Panc1 (cell line): ENCODE data around the gene AFF4.

Experiments used
- CTCF ChIP-seq: fragments of 450-650 bp; IDR thresholded peaks from 2 replicates; pipeline ENCODE4 v1.5.1; 2017; ENCODE audit warnings: mild to moderate bottlenecking
- POLR2AphosphoS5 ChIP-seq: IDR thresholded peaks from 2 replicates; pipeline ENCODE4 v1.6.1; 2012; ENCODE audit warnings: mild to moderate bottlenecking, low read depth, low read length, moderate library complexity
- REST ChIP-seq, 2 experiments: IDR thresholded peaks; 2 replicates each; pipeline ENCODE4 v1.6.1; 2011 to 2012; ENCODE audit warnings: low read depth in 2 of 2, control low read depth in 1 of 2, low read length in 1 of 2, mild to moderate bottlenecking in 1 of 2, moderate library complexity in 1 of 2; ENCODE audit not compliant: insufficient read depth in 1 of 2
- SIN3A ChIP-seq: IDR thresholded peaks from 2 replicates; pipeline ENCODE4 v1.6.1; 2012; ENCODE audit warnings: low read depth, mild to moderate bottlenecking, low read length, moderate library complexity, borderline replicate concordance; ENCODE audit not compliant: insufficient read depth
- TCF7L2 ChIP-seq: IDR thresholded peaks from 2 replicates; pipeline ENCODE4 v1.6.1; 2011; ENCODE audit warnings: mild to moderate bottlenecking, low read depth, low read length, inconsistent platforms

GRCh38 chr5:132895719-132896305 lies 67.6 kb downstream of the AFF4 start:
- TF ChIP-seq POLR2AphosphoS5 (no peak), CTCF (no peak), TCF7L2 (no peak), REST (IDR thresholded peaks at IDR 0.05; ENCODE audit: insufficient read depth in 1 of 2, low read depth in 2 of 2, low read length in 1 of 2) (no peak), SIN3A (no peak)
